Thyroid gland (tissue), 4 donors: Measurements from ENCODE around the gene RSPH9.

Experiments used
- CTCF ChIP-seq, 6 experiments: fragments of 200-600 bp in 3 of 6; fragments of 450-650 bp in 3 of 6; sonication (generic) in 3 of 6; IDR thresholded peaks; one replicate each; pipeline ENCODE4 v1.5.1; 2016 to 2019; ENCODE audit warnings: antibody characterized with exemption in 6 of 6, mild to moderate bottlenecking in 2 of 6, inconsistent platforms in 1 of 6, moderate library complexity in 1 of 6
- POLR2A ChIP-seq, 2 donors: fragments of 450-650 bp; IDR thresholded peaks; one replicate each; pipeline ENCODE4 v1.6.1; 2017; ENCODE audit warnings: antibody characterized with exemption in 2 of 2, mild to moderate bottlenecking in 2 of 2, moderate library complexity in 1 of 2

DNA sequence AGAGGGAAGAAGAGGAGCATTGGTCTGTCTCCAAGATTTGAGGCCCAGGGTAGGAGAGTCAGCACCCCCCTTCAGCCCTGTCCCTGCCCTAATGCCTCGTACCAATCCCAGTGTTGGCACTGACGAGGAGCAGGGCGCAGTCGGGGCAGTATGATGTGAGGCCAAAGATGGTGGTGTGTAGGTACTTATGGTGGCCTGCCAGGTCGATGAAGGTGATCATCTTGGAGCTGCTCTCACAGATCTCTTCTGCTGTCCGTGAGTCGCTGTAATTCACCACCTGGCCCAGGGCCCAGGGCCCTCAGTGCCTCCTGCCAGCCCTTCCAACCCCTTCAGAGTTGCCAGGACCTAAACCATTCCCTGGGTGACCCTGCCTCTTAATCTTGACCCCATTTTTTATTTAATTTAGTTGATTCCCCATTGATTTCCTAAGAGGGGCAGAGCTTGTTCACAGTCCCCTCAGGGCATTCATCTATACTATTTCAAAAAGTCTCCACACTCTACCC is 20.0 kb upstream of the RSPH9 start:
- TF ChIP-seq POLR2A (IDR thresholded peaks at IDR 0.05) (no peak), CTCF (IDR thresholded peaks at IDR 0.05) (no peak)
